HG02970 (cell line): Measurements from ENCODE around the gene LRFN2.

ENCODE experiments used
- ATAC-seq: cut with Tn5 transposase; IDR thresholded peaks from one replicate; pipeline ENCODE4 v1.9.1; 2021; ENCODE audit warnings: mild to moderate bottlenecking, moderate library complexity, moderate number of reproducible peaks; ENCODE audit not compliant: unreplicated experiment, low FRiP score

LRFN2 gene

DNA sequence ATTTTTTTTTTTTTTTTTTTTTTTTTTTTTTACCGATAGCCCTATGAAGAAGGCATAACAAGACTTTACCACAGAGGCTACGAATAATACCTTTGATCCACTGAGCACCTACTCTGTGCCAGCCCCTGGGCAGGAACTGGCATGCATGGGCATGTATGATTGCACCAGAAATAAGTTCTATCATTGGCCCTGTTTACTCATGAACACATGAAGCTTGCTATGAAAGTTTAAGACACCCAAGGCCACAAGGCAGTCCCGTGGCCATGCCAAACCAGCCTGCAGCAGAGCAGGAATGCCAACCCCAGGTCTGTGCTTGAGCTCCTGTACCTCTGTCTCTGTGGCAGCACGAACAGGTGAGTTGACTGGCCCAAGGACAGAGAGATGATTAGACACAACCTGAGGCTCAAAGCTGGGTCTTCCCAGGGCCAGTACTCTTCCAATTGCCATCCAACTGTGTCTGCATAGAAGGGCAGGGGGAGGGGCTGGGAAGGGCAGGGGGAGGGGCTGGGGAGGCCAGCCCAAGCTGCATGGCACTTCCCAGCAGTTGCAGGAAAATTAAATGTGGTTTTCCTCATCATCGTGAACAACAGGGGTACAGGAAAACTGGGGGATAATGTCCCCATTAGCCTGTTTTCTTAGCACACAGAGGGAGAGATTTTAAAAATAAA lies 63.5 kb downstream of the LRFN2 start:
- no peak for ATAC-seq

- ATAC-seq: no peak
Observed at GRCh38 chr6:40521496-40521895, 65.7 kb downstream of the LRFN2 start.

- ATAC-seq: no peak
Observed at GRCh38 chr6:40520678-40521077, 66.5 kb downstream of the LRFN2 start.

DNA sequence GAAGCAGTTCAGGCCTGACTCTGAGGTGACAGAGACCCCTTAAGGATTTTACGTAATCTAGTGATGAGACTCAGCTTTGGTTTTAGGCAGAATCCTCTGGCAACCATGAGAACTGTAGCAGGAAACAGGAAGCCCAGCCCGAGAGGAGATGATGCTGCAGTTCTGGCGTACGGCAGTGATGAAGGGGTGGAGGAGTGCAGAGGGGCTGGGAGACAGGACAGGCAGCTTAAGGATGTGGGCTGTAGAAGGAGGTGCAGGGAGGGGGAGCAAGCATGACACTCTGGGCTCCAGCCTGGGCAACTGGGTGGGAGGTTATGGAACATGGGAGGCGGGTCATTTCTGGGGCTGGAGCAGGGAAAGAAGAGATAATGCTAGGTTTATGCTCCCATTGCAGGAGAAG lies 67.1 kb downstream of the LRFN2 start:
- no peak for ATAC-seq

- no peak for ATAC-seq
Observed at GRCh38 chr6:40517654-40518053, 69.5 kb downstream of the LRFN2 start.

DNA sequence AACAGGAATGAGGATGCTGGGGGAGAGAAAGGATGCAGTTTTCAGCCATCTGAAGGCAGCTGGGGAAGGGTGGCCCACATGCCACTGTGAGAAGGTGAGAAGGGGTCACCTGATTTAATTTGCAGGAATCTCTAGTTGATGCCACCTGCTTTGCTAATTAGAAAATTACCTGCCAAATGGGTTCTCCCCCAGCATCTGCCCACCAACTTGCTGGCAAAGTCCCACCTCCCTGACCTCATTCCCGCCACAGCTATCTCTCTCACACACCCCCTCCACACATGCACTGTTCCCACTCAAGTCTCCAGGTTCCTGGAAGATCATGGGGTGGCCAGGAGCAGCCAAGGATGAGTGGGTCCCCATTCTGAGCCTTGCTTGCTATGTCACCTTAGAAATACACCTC lies 70.7 kb downstream of the LRFN2 start:
- ATAC-seq: no peak

- ATAC-seq: no peak
Observed at GRCh38 chr6:40512340-40512739, 74.8 kb downstream of the LRFN2 start.

- ATAC-seq: no peak
Observed at GRCh38 chr6:40511884-40512283, 75.3 kb downstream of the LRFN2 start.

GRCh38 chr6:40510442-40510841 lies 76.7 kb downstream of the LRFN2 start:
- ATAC-seq: no peak

GRCh38 chr6:40509716-40510260 lies 77.4 kb downstream of the LRFN2 start:
- ATAC-seq: no peak

- no peak for ATAC-seq
Observed at GRCh38 chr6:40509086-40509485, 78.1 kb downstream of the LRFN2 start.

DNA sequence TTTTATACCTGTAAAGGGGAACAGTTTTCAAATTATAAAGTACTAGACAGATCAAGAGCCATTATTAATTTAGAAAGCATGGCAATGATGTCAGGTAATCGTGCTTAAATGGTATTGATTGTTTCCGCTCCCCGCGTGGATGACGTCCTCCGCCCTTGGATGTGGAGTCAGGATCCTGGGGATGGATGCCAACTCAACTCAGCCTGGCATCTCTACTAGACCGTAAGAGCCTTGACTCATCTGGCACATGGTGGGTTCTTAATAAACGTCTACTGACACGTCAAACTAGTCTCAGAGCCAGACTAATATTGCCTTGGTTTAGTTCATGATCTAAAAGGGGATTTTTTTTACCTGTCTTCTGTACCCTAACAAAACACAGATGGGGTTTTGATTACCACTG lies 80.2 kb downstream of the LRFN2 start:
- ATAC-seq: no peak

DNA sequence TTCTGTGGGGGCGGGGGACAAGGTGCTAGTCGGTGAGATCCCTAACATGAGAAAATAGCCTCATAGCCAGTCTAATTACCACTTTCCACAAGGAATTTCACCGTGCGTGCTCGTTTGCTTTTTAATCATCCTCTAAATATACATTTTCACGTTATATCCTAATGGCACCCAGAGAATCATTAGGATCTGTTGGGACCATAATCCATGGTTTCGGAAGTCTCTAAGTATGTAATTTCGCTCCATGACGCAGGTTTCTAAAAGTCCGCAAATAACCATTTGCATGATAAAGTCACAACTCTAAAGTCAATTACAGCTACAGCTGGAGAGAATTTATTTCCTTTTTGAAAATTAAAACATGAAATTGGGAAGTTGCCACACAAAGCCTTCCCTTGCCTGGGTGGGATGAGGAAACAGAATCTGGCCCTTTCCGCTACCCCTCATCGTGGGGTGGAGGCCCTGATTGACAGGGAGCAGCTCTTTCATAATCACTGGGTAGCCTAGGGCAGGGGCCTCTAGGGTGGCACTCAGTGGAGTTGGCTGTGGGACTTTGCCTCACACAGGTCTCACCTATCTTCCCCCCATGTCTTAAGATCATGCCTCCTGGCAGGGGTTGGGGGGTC lies 81.9 kb downstream of the LRFN2 start:
- no peak for ATAC-seq

GRCh38 chr6:40504274-40504673 lies 82.9 kb downstream of the LRFN2 start:
- ATAC-seq: no peak

GRCh38 chr6:40500227-40500626 lies 86.9 kb downstream of the LRFN2 start:
- ATAC-seq: no peak

DNA sequence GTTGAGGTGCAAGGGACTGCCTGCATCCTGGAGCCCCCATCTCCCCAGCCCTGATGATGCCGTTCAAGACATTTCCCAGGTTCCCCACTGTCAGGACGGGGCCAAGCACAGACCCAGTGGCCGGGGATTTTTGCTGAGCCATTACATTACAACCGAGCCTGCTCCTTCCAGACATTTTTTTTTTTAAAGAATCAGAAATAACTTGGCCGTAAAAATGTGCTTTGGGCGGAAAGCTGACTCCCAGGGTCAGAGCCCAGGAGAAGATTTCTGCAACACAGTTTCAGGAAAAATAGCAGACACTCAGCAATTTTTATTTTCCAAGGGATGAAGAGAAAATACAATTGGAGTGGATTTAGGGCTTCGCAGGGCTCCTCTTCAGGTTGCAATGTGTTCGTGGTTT lies 87.9 kb downstream of the LRFN2 start:
- no peak for ATAC-seq

GRCh38 chr6:40498148-40498547 lies 89.0 kb downstream of the LRFN2 start:
- no peak for ATAC-seq

- no peak for ATAC-seq
Observed at GRCh38 chr6:40492187-40492586, 95.0 kb downstream of the LRFN2 start.

DNA sequence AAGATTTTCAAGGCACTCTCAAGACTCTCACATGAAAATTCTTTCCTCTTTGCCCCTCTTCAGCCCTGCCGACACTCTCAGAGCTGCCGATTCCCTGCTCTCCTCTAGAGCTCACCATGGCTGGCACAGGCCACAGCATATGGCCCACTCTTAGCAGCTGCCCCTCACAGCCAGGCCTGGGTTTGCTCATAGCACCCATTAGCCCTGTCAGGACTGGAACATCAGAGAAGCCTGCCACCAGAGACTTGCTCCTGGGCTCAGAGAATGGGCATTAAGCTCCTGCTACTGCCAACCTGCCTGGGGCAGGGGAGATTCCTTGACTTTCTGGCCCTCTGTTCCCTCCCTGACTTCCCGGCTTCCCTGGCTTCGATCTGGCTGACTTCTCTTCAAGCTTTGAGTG lies 96.7 kb downstream of the LRFN2 start:
- ATAC-seq: no peak

- no peak for ATAC-seq
Observed at GRCh38 chr6:40489798-40490197, 97.4 kb downstream of the LRFN2 start.

GRCh38 chr6:40486576-40486975 lies 100.6 kb downstream of the LRFN2 start:
- no peak for ATAC-seq

- ATAC-seq: no peak
Observed at GRCh38 chr6:40485795-40486194, 101.4 kb downstream of the LRFN2 start.
